GM21360 (cell line): ENCODE data around the gene SH3BP2.
"Not testable (repeated sequence)": the region's sequence is repeated elsewhere in the genome, so short reads cannot be mapped to it uniquely, and the experiment has no call there.

ENCODE experiments used
- ATAC-seq: cut with Tn5 transposase; IDR thresholded peaks from one replicate; pipeline ENCODE4 v1.9.1; 2021; ENCODE audit warnings: mild to moderate bottlenecking, moderate library complexity; ENCODE audit not compliant: unreplicated experiment

SH3BP2 gene

DNA sequence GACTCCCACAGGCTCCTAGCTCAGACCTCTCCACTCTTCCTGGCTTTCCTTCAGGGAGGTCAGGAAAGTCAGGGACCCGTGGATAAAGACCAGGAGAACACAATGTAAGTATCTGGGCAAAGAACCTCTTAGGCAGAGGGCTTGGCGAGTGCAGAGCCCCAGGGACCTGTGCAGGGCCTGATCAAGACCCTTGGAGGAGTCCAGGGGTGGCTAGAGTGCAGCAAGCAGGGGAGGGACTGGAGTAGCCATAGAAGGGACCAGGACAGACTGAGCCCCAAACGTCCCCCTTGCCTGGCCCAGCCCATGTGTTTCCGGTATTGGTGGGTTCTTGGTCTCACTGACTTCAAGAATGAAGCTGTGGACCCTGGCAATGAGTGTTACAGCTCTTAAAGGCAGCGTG is 30.8 kb upstream of the SH3BP2 start:
- no peak for ATAC-seq

DNA sequence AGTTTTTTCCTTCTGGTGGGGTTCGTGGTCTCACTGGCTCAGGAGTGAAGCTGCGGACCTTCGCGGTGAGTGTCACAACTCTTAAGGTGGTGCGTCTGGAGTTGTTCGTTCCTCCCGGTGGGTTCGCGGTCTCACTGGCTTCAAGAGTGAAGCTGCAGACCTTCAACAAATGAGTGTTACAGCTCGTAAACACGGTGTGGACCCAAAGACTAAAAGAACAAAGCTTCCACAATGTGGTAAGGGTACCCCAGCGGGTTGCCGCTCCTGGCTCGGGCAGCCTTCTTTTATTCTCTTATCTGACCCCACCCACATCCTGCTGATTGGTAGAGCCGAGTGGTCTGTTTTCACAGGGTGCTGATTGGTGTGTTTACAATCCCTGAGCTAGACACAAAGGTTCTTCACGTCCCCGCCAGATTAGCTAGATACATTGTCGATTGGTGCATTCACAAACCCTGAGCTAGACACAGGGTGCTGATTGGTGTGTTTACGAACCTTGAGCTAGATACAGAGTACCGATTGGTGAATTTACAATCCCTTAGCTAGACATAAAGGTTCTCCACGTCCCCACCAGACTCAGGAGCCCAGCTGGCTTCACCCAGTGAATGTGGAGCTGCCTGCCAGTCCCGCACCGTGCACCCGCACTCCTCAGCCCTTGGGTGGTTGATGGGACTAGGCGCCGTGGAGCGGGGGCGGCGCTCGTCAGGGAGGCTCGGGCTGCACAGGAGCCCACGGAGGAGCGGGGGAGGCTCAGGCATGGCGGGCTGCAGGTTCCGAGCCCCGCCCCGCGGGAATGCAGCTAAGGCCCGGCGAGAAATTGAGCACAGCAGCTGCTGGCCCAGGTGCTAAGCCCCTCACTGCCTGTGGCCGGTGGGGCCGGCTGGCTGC is 30.2 kb upstream of the SH3BP2 start:
- ATAC-seq = not testable (repeated sequence)

DNA sequence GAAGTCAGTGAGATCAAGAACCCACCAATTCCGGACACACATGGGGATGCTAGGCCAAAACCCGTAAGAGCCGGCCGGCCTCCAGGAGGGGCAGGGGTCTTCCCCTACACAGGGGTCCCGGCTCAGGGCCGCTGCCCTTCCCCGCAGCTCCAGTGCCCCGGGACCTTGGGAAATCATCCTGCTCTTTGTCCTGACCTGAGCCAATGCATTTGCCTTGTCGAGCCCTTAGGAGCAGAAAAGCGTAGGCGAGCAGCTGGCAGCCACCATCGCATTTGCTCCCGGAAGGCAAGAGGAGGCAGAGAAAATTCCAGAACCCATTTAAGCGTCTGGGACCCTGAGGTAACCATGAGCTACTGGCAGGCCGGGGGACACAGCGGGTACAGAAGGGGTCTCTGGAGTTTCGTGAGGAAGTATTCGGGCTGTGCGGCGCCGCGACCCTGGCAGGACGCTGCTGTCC is 29.3 kb upstream of the SH3BP2 start:
- ATAC-seq = no peak

DNA sequence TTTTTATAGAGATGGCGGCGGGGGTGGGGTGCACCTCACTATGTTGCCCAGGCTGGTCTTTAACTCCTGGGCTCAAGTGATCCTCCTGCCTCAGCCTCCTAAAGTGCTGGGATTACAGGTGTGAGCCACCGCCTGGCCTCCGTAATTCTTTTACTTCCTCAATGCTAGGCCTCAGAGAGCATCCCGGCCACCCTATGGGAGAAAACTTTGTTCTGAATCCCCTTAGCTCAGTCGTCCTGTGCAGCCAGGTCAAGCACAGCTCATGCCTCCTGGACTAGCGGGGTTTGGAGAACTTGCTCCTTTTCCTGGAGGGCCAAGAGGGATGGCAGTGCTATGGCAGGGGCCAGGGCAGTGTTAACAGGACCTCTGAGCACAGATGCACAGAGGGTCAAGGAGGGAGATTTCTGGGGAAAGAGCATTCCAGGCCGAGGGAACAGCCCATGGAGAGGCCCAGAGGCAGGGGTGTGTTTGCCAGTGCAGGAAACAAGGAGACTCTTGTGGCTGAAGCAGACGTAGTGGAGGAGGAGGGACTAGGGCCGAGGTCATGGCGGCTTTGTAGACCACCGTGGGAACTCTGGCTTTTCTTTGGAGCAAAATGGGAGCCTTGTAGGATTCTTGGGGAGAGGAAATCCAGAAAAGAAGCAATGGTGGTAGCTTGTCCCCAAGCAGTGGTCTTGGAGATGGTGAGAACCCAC is 26.9 kb upstream of the SH3BP2 start:
- ATAC-seq = no peak

DNA sequence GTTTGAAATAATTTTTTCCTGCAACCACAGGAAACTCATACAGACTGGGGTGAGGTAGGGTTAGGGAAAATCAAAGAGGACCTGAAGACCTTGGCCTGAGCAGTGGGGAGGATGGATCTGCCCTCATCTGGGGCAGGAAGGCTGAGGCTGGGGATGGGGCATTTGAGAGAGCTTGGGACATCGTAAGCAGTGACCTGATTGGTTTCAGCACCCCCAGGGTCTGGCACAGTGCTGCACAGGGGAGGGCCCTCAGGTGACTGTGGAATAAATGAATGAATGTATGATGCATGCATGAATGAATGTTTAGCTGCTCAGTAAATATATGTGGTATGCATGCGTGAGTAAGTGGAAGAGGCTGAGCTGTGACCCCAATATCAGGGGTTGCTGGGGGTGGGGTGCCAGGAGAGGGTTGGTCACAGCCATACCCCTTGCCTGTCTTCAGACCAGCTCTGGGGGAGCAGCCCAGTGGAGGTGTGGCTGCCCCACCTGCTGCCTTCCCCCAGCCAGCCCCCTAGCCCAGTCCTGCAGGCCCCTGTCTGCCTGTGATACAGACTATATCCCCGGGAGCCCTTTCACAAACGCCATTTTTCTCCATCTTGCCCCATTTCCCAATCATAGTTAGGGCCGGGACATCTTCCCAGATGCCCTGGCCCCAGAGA is 25.7 kb upstream of the SH3BP2 start:
- no peak for ATAC-seq

DNA sequence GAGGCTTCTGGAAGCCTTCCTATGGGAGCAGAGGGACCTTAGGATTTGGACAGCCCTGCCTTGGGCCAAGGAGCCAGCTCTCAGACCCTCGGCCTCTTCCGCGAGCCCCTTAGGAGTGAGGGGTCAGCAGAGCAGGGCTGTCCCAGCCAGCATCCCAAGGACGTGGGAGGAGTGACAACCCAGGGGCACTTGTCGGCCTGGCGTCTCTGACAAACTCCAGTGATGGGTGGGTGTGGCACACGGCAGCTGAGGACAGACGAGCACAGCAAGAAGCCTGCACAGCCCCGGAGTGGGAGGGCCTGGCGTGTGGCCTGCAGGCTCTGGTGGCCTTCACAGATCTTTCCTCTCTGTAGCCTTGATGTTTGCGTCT is 25.2 kb upstream of the SH3BP2 start:
- ATAC-seq = no peak

DNA sequence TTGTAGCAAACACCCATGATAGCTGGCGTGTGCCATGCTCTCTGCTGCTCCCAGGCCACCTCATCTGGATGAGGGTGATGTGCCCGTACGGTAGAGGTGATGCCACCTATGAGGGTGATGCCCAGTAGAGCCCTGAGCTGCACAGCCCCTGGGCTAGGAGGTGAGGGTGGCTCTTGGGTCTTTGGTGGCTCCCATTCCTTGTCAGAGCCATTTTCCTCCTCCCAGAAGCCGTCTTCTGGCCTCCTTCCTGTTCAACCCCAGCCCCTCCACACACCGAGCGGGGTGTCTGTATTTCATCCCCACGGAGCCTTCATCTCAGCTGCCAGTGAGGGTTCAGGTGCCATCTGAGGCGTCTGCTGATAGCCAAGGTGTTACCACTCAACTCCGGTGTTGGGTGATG is 24.8 kb upstream of the SH3BP2 start:
- no peak for ATAC-seq

DNA sequence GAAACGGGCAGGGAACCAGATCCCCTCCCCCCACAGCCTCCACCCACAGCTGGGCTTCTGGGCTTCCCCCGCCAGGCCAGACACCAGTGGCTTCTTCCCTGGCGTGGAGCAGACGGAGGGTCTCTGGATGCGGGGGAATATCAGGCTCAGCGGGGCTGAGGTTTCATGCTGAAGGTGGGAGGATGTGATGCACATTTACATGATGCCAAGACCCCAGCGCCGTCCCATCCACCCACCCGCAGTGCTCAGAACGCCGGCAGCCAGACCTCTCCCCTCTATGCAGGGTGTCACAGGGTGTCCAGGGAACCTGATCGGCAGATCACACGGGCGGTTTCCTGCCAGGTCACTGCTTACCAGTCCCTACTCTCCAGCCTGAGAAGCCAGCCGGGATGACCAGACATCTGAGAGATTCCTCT is 24.0 kb upstream of the SH3BP2 start:
- ATAC-seq = no peak

DNA sequence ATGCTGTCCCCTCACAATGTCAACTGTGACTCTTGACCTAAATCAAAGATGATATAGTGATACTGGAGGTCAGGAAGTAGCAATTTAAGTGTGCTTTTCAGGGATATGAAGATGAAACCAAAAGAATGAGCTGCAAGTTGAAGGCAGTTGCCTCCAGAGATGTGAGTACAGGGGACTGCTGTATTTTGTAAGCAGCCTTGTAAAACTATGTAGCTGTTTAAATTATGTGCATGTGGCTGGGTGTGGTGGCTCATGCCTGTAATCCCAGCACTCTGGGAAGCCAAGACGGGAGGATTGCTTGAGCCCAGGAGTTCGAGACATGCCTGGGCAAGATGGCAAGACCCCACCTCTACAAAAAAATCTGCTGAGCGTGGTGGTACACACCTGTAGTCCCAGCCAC is 21.6 kb upstream of the SH3BP2 start:
- ATAC-seq = no peak

DNA sequence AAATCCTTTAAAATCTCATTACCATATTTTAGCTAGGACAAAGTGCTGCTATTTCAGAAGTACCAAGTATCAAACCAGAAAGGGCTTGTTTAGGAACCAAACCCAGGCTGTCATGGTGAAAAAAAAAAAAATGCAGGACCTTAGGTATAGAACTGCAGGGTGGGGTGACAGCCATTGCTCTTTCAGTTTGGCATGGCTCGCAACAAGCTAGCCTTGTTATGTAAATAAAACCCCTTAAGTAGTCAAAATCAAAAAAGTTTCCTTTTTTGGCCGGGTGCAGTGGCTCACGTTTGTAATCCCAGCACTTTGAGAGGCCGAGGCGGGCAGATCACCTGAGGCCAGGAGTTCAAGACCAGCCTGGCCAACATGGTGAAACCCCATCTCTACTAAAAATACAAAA is 12.2 kb upstream of the SH3BP2 start:
- ATAC-seq = not testable (repeated sequence)

DNA sequence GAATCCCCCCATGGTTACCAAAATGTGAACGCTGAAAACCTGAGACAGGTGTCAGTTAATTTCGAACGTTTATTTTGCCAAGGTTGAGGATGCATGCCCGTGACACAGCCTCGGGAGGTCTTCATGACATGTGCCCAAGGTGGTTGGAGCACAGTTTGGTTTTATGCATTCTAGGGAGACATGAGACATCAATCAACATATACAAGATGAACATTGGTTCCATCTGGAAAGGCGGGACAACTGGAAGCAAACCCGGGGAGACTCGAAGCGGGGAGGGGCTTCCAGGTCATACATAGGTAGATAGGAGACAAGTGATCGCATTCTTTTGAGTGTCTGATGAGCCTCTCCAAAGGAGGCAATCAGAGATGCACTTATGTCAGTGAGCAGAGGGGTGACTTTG is 11.0 kb upstream of the SH3BP2 start:
- no peak for ATAC-seq

DNA sequence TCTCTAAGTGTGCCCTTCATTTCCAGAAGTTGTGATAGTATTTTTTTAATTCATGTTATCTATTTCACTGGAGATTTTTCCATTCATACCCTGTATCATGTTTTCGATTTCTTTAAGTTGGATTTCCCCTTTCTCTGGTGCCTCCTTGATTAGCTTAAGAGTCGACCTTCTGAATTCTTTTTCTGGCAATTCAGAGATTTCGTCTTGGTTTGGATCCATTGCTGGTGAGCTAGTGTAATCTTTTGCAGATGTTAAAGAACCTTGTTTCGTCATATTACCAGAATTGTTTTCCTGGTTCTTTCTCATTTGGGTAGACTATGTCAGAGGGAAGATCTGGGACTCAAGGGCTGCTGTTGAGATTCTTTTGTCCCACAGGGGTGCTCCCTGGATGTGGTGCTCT is 9.1 kb upstream of the SH3BP2 start:
- no peak for ATAC-seq

DNA sequence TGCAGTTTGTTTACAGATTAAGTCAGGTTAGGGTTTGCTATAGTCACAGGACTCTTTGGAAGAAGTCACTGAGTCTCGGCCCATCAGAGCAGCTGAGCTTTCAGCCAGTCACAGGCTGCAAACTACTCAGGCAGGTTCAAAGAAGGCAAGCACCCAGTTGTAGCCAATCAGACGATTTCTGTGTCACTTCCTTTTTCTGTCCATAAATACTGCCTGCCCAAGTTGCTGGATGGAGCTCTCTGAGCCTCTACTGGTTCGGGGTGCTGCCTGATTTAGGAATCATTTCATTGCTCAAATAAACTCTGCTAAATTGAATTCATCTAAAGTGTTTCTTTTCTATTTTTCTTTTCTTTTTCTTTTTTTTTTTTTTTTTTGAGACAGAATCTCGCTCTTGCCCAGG is 7.3 kb upstream of the SH3BP2 start:
- no peak for ATAC-seq

DNA sequence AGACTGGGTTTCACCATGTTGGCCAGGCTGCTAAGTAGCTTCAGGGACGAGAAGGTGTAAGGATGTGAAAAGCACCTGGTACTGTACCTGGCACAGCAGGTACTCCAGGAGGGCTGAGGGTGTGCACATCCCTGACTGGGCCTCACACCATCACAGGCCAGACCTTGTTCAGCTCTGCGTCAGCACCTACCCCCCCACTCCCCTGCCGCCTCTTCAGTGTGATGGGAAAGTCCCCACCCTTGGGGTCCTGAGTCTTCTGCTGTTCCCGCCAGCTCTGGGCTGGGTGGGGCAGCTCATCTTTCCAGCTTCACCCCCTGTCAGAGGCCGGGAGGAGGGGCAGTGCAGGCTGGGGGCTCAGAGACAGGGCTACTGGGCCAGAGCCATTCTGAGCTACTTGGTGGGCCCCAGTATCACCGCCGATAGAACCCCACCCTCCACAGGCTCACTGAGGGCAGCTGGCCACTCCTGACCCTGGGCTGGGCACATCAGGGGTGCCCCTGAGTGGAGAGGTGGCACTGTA is 6.7 kb upstream of the SH3BP2 start:
- no peak for ATAC-seq

DNA sequence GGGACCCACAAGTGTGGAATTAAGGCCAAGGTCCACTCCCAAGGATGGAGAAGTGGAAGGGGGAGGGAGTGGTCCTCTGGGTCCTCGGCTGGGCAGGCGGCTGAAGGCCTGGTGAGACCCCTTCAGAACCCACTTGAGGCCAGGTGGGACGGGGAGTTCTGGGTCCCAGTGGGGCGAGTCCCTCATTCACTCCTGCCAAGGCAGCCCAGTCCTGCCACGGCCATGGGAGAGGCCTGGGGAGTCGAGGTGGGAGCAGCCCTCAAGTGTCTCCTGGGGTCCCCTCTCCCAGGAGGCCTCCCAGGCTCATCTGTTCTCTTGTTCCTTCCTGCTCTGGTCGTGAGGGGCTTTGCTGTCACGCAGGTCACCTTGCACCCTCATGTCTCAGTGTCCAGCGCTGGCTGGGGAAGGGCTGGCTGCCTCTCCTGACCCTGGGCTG is 6.1 kb upstream of the SH3BP2 start:
- ATAC-seq = peak; percentile 12

DNA sequence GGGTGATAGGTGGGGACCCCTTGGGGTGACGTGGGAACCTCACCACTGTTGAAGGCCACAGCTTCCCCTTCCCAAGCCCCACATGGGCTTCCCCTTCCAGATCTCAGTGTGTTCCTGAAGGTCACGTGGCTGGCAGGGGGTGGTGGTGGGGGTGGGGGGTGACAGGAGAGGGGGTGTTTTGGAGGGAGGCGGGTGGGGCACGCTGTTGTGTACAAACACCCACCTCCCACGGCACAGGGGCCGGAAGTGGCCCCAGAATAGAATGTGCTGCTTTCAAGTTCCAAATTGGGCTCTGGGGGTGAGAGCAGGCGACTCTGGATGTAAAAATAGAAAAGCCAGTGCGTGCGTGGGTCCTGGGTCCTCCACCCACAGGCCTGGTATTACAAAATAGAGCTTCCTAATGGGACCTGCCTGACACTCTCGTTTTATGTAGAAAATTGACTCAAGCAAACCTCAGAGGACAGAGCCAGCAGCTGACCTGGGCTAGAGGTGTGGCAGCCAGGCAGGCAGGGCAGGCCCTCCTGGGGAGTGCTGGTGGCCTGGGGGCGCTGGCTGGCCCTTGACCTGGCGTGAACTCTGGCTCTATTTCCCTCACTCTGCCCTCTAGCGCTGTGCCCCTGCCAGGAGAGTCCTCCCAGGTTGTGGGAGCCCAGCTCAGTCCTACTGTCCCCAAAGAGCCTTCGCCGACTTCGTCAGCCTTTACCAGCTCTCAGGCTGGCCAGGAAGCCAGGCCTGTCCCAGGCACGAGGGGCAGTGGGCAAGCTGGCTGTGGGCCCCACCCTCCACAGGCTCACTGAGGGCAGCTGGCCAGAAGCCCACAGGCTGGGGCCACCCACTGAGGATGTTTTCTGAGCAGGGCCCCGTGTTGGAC is 5.4 kb upstream of the SH3BP2 start:
- ATAC-seq = peak; percentile 51

DNA sequence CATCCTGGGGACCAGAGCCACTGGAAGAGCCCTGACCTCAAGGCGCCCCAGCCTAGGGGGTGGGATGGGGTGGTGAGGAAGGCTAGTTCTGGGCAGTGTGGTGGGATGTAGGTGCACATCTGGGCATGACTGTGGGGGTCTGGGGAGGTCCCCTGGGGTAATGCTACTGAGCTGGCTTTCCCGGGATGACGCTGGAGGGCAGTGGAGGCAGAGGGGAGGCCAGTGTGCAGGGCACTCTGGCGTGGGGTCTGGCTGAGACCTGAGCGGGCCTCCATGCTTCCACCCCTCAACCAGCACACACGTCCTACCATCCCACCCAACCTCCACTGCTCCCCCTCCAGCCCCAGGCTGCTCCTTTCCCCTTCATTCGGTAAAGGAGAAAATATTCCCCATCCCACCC is 4.8 kb upstream of the SH3BP2 start:
- no peak for ATAC-seq

DNA sequence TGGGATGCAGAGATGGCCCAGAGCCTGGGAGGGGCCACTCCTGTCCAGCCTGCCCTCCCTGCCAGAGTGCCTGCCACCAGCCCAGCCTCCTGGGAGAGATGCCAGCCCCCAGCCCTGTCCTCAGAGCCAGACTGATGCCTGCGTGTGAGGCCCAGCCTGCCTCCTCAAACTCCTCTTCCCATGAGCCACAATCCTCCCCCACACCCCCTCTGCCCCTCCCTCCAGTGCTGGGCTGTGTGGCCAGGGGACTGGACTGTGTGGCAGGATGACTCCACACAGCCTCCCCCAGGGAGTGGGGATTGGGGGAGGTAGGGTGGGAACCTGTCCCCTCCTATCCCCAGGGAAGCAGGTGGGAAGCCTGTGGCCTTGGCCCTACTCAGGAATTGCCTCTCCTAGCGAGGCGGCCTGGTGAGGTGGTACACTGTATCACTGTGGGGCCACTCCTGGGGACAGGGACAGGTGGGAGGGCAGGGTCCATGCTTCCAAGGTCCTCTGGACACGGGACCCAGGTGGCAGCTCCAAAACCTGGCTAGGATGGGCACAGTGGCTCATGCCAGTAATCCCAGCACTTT is 4.3 kb upstream of the SH3BP2 start:
- no peak for ATAC-seq

DNA sequence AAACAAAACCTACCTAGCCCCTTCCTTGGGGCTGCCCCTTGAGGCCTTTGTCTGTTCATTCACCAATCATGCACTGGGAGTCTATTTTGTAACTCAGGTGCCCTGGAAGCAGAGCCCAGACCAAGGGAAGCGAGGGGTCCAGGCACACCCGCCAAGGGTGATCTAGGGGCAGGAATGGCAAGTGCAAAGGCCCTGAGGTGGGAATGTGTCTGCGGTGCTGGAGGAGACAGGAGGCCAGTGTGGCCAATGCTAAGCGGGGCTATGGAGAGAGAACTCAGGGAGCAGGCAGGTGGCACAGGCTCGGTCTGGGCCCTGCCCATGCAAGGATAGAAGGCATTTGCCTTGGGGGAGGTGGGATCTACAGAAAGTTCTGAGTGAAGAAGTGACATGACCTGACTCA is 3.5 kb upstream of the SH3BP2 start:
- no peak for ATAC-seq
